Measurements from ENCODE around the gene ICAM3.

- no peak for TF ChIP-seq CTCF (IDR thresholded peaks at IDR 0.05 in 2 of 3, conservative IDR thresholded peaks at IDR 0.05 in 1 of 3; ENCODE audit: borderline replicate concordance in 1 of 3, insufficient read depth in 1 of 3, low read depth in 2 of 3, low read length in 2 of 3)
- TF ChIP-seq CEBPB (IDR thresholded peaks at IDR 0.05; ENCODE audit: low read depth) = no peak
- no peak for TF ChIP-seq POLR2AphosphoS5 (IDR thresholded peaks at IDR 0.05; ENCODE audit: low read depth, low read length)
- TF ChIP-seq YY1 (IDR thresholded peaks at IDR 0.05; ENCODE audit: extremely low read depth, insufficient replicate concordance, low read depth, low read length) = no peak
- no peak for TF ChIP-seq ELF1 (IDR thresholded peaks at IDR 0.05; ENCODE audit: borderline replicate concordance, low read depth)
- no peak for TF ChIP-seq TCF7L2 (IDR thresholded peaks at IDR 0.05; ENCODE audit: borderline replicate concordance, extremely low read depth, insufficient read depth, insufficient read length)
- TF ChIP-seq POLR2A (IDR thresholded peaks at IDR 0.05; ENCODE audit: borderline replicate concordance, extremely low read depth, insufficient read depth, insufficient read length) = no peak
- no peak for TF ChIP-seq RAD21 (IDR thresholded peaks at IDR 0.05; ENCODE audit: low read depth)
- TF ChIP-seq, protein P1, sequence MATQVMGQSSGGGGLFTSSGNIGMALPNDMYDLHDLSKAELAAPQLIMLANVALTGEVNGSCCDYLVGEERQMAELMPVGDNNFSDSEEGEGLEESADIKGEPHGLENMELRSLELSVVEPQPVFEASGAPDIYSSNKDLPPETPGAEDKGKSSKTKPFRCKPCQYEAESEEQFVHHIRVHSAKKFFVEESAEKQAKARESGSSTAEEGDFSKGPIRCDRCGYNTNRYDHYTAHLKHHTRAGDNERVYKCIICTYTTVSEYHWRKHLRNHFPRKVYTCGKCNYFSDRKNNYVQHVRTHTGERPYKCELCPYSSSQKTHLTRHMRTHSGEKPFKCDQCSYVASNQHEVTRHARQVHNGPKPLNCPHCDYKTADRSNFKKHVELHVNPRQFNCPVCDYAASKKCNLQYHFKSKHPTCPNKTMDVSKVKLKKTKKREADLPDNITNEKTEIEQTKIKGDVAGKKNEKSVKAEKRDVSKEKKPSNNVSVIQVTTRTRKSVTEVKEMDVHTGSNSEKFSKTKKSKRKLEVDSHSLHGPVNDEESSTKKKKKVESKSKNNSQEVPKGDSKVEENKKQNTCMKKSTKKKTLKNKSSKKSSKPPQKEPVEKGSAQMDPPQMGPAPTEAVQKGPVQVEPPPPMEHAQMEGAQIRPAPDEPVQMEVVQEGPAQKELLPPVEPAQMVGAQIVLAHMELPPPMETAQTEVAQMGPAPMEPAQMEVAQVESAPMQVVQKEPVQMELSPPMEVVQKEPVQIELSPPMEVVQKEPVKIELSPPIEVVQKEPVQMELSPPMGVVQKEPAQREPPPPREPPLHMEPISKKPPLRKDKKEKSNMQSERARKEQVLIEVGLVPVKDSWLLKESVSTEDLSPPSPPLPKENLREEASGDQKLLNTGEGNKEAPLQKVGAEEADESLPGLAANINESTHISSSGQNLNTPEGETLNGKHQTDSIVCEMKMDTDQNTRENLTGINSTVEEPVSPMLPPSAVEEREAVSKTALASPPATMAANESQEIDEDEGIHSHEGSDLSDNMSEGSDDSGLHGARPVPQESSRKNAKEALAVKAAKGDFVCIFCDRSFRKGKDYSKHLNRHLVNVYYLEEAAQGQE (IDR thresholded peaks at IDR 0.05; ENCODE audit: low read depth) = no peak
- TF ChIP-seq SIN3A (IDR thresholded peaks at IDR 0.05; ENCODE audit: low read depth) = no peak
- no peak for TF ChIP-seq ZNF274 (IDR thresholded peaks at IDR 0.05; ENCODE audit: low read depth, low read length)
- TF ChIP-seq MAX (IDR thresholded peaks at IDR 0.05) = no peak
These were observed 22.2 kb upstream of the ICAM3 start for GRCh38 chr19:10361569-10362011.
